HepG2 (cell line): ENCODE data around the gene ATAD3C. TPM values are rescaled to one million over a fixed set of nuclear protein-coding genes. Genes with fewer than 3 reads are reported as not detected.

Experiments
- ATAC-seq: fragments of 200-7000 bp; cut with Tn5 transposase; 3 replicates; pipeline ENCODE4 v1.9.1; 2020; ENCODE audit warnings: mild to moderate bottlenecking, moderate library complexity
- BruUV-seq: library from RNA; stranded (reverse); fragments of 400-500 nt; replicated peaks from 2 replicates; lab custom pipeline; 2021; lab: Mats Ljungman, UMichigan
- CTCF ChIA-PET: fragments of 300-600 bp; formaldehyde crosslinking; extraction: SDS; loops from one replicate; lab custom pipeline; 2021; ENCODE audit warnings: low total read pairs, inconsistent platforms, low intra/inter-chr PET ratio; lab: Yijun Ruan, JAX
- POLR2A ChIA-PET: fragments of 350-600 bp; sonication (Branson Sonifier 250); formaldehyde crosslinking; loops from one replicate; lab custom pipeline; 2020; ENCODE audit warnings: antibody characterized with exemption, inconsistent platforms; lab: Yijun Ruan, JAX
- DNase-seq: peaks from one replicate; pipeline ENCODE4 v3.0.0-alpha.2; 2015; ENCODE audit warnings: low spot score
- FAIRE-seq: peaks from 3 replicates; lab custom pipeline; 2011; peaks lifted over from hg19 to GRCh38; lab: Jason Lieb, UNC
- H2AFZ ChIP-seq: one replicate; pipeline ENCODE4 v1.6.1; 2011; ENCODE audit warnings: low read length, inconsistent platforms
- H3K27ac ChIP-seq: fragments of 300-600 bp; 3 replicates; pipeline ENCODE4 v1.8.0; 2011; ENCODE audit warnings: mixed run types, mild to moderate bottlenecking, mixed read lengths, low read length, inconsistent platforms; ENCODE audit not compliant: insufficient read depth; ENCODE audit errors: extremely low read length
- H3K27me3 ChIP-seq, 2 experiments: fragments of 200-600 bp in 1 of 2; 2 replicates in 1 of 2; 3 replicates in 1 of 2; pipeline versions ENCODE4 v1.6.0 to v1.8.0; 2011; ENCODE audit warnings: low read length in 2 of 2, mild to moderate bottlenecking in 2 of 2, moderate library complexity in 2 of 2, inconsistent platforms in 1 of 2; ENCODE audit not compliant: insufficient read depth in 2 of 2, control insufficient read depth in 1 of 2
- H3K36me3 ChIP-seq, 2 experiments: fragments of 200-600 bp in 1 of 2; replicated peaks in 1 of 2; 2 replicates in 1 of 2; 3 replicates in 1 of 2; pipeline versions ENCODE4 v1.5.1 to v1.8.0; 2011; ENCODE audit warnings: low read length in 2 of 2, inconsistent platforms in 1 of 2; ENCODE audit not compliant: insufficient read depth in 2 of 2, control insufficient read depth in 1 of 2
- H3K4me1 ChIP-seq: 2 replicates; pipeline ENCODE4 v1.5.1; 2012; ENCODE audit warnings: low read length, inconsistent platforms; ENCODE audit not compliant: insufficient read depth
- H3K4me2 ChIP-seq: 2 replicates; pipeline ENCODE4 v1.6.0; 2011; ENCODE audit warnings: low read depth, low read length, inconsistent platforms
- H3K4me3 ChIP-seq, 3 experiments: fragments of 200-600 bp in 1 of 3; sonication (generic), shearing (Covaris generic) in 1 of 3; replicated peaks in 1 of 3; 2 replicates each; pipeline ENCODE4 v1.5.1; 2011 to 2016; ENCODE audit warnings: low read length in 3 of 3, inconsistent platforms in 2 of 3, low read depth in 2 of 3, mild to moderate bottlenecking in 2 of 3, control low read depth in 1 of 3, mixed read lengths in 1 of 3; ENCODE audit not compliant: insufficient read depth in 1 of 3
- H3K79me2 ChIP-seq: one replicate; pipeline ENCODE4 v1.6.1; 2011; ENCODE audit warnings: low read length, inconsistent platforms; ENCODE audit not compliant: insufficient read depth
- H3K9ac ChIP-seq: 2 replicates; pipeline ENCODE4 v1.6.0; 2011; ENCODE audit warnings: mild to moderate bottlenecking, low read depth, low read length, inconsistent platforms; ENCODE audit not compliant: insufficient read depth
- H3K9me3 ChIP-seq: 2 replicates; pipeline ENCODE4 v1.5.1; 2012; ENCODE audit warnings: mild to moderate bottlenecking, low read length
- H4K20me1 ChIP-seq: 2 replicates; pipeline ENCODE4 v1.6.0; 2011; ENCODE audit warnings: inconsistent platforms, mild to moderate bottlenecking, low read length, moderate library complexity; ENCODE audit not compliant: insufficient read depth
- ASH2L ChIP-seq: fragments of 300-600, 200-600 bp; sonication (generic); IDR thresholded peaks from 2 replicates; pipeline ENCODE4 v1.7.0; 2017; ENCODE audit warnings: low read depth, mild to moderate bottlenecking, moderate library complexity, mixed read lengths, low read length; ENCODE audit not compliant: insufficient read length
- HOXA5 ChIP-seq: sonication (generic); formaldehyde crosslinking; IDR thresholded peaks from 2 replicates; pipeline ENCODE4 v1.4.0; 2020; ENCODE audit warnings: missing genetic modification reagents
- IRX3 ChIP-seq: sonication (generic); formaldehyde crosslinking; IDR thresholded peaks from 2 replicates; pipeline ENCODE4 v1.8.1; 2023; ENCODE audit warnings: mild to moderate bottlenecking, low read depth, missing genetic modification reagents, borderline replicate concordance
- JUND ChIP-seq: sonication (generic); formaldehyde crosslinking; IDR thresholded peaks from 2 replicates; pipeline ENCODE4 v1.8.0; 2022; ENCODE audit warnings: mild to moderate bottlenecking, missing genetic modification reagents
- KAT2B ChIP-seq: fragments of 150-350 bp; IDR thresholded peaks from 2 replicates; pipeline ENCODE4 v1.6.1; 2014; ENCODE audit warnings: low read depth, low read length, borderline replicate concordance
- KDM5A ChIP-seq: fragments of 200-600 bp; sonication (generic); IDR thresholded peaks from 2 replicates; pipeline ENCODE4 v1.7.0; 2018; ENCODE audit warnings: antibody characterized with exemption, mild to moderate bottlenecking, low read length, borderline replicate concordance
- MIXL1 ChIP-seq: IDR thresholded peaks from 2 replicates; pipeline ENCODE4 v1.6.1; 2016
- MTA1 ChIP-seq: sonication (generic); formaldehyde crosslinking; IDR thresholded peaks from 2 replicates; pipeline ENCODE4 v1.4.0; 2020; ENCODE audit warnings: missing genetic modification reagents, mild to moderate bottlenecking, borderline replicate concordance
- POLR2AphosphoS2 ChIP-seq: IDR thresholded peaks from 2 replicates; pipeline ENCODE4 v1.6.1; 2011; ENCODE audit warnings: low read depth, low read length, improper control_type of control experiment
- PPARG ChIP-seq: conservative IDR thresholded peaks from 2 replicates; pipeline ENCODE4 v1.6.1; 2016; ENCODE audit warnings: missing biosample characterization, missing genetic modification reagents
- RCOR2 ChIP-seq: IDR thresholded peaks from 2 replicates; pipeline ENCODE4 v1.6.1; 2016; ENCODE audit warnings: missing biosample characterization, missing genetic modification reagents
- SRY ChIP-seq: sonication (generic); formaldehyde crosslinking; IDR thresholded peaks from 2 replicates; pipeline ENCODE4 v1.8.0; 2022; ENCODE audit warnings: mild to moderate bottlenecking, missing genetic modification reagents
- TCF7L2 ChIP-seq: IDR thresholded peaks from 2 replicates; pipeline ENCODE4 v1.6.1; 2011; ENCODE audit warnings: mild to moderate bottlenecking, low read depth, low read length, moderate library complexity
- ZFYVE20 ChIP-seq: sonication (generic); formaldehyde crosslinking; IDR thresholded peaks from 2 replicates; pipeline ENCODE4 v1.8.0; 2023; ENCODE audit warnings: low read depth, mild to moderate bottlenecking, moderate library complexity, missing genetic modification reagents, borderline replicate concordance
- ZKSCAN5 ChIP-seq: sonication (generic); formaldehyde crosslinking; IDR thresholded peaks from 2 replicates; pipeline ENCODE4 v1.5.1; 2020; ENCODE audit warnings: mild to moderate bottlenecking, missing genetic modification reagents
- ZNF430 ChIP-seq: sonication (generic); formaldehyde crosslinking; IDR thresholded peaks from 2 replicates; pipeline ENCODE4 v1.9.0; 2021; ENCODE audit warnings: mild to moderate bottlenecking, missing genetic modification reagents
- ZNF678 ChIP-seq: sonication (generic); formaldehyde crosslinking; IDR thresholded peaks from 2 replicates; pipeline ENCODE4 v1.4.0; 2020; ENCODE audit warnings: mild to moderate bottlenecking, missing genetic modification reagents
- WGBS: methylation state at CpG from one replicate; pipeline ENCODE4 v1.1.6; 2017; ENCODE audit warnings: low lambda C conversion rate; 5-methylcytosine and 5-hydroxymethylcytosine counted together
- in situ Hi-C: cut with HindIII; loops from 2 replicates; pipeline ENCODE4 v1.10.0; 2017; ENCODE audit warnings: low pct_unique_long_range_greater_than_20kb; ENCODE audit not compliant: extremely low pct_ligation_motif_present
- intact Hi-C: fragments of 100-400 bp; cut with micrococcal nuclease; formaldehyde crosslinking; loops from one replicate; pipeline ENCODE4 v1.10.0; 2022; ENCODE audit not compliant: unreplicated experiment
- polyA plus RNA-seq, 8 experiments: library from polyadenylated mRNA; depleted of rRNA in 3 of 8; stranded (reverse) in 7 of 8; unstranded in 1 of 8; fragments of >200 nt; fragmentation: Illumina TruSeq in 4 of 8; extraction: Trizol in 4 of 8; gene quantifications; 2 replicates each; pipeline versions ENCODE4 v1.2.1 to v1.2.3, GENCODE V29; 2011 to 2016; ENCODE audit warnings: low read depth in 4 of 8, missing spikeins in 1 of 8, mixed read lengths in 1 of 8; ENCODE audit not compliant: insufficient read depth in 1 of 8
- total RNA-seq, 5 experiments: library from RNA; depleted of rRNA; stranded (reverse); fragments of >200 nt; fragmentation: Illumina TruSeq; extraction: Trizol; gene quantifications; 2 replicates each; pipeline ENCODE4 v1.2.3, GENCODE V29; 2016; ENCODE audit warnings: low read depth in 1 of 5
- TF ChIP-seq, protein P1 (sequence below): IDR thresholded peaks from 2 replicates; pipeline ENCODE4 v1.6.1; 2016; ENCODE audit warnings: control low read depth
- TF ChIP-seq, protein P2 (sequence below): sonication (generic); formaldehyde crosslinking; IDR thresholded peaks from 2 replicates; pipeline ENCODE4 v1.4.0; 2020; ENCODE audit warnings: missing genetic modification reagents

Gene ATAD3C
- total and polyA plus RNA-seq, 2 of the 13 experiments (the other 11 are each of a cell fraction or from before 2014, with no cell fraction given), result 2.4 to 3.2 TPM

DNA sequence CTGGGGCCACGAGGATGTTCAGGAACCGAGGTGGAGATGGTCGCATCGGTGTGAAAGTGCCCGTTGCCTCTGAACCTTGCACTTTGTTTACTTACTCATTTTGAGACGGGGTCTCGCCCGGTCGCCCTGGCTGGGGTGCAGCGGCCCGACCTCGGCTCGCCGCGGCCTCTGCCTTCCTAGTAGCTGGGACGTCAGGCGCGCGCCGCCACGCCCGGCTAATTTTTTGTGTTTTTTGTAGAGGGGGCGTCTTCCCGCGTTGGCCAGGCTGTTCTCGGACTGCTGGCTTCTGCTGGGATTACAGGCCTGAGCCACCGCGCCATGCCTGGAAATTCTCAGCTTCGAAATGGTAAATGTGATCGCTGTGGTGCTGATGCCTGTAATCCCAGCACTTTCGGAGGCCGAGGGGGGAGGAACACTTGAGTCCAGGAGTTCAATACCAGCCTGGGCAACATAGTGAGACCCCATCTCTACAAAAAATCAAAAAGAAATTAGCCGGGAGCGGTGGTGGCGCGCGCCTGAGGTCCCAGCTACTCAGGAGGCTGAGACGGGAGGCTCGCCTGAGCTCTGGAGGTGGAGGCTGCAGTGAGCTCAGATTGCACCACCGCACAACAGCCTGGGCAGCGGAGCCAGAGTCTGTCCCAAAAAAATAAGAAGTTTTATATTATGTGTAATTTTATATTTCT is 41.7 kb upstream of the ATAD3C start:
- CTCF ChIA-PET, result interaction anchor here (1.3 kb wide), 1 partner anchor 33 kb away, joined by 3 read pairs; no protein-coding TSS in a partner anchor
- Histone ChIP-seq H3K27me3 (no peaks in the 10 kb centered on the region), H3K27ac (peak overlapping the region; percentile 91), H2AFZ (no peak overlapping the region), H3K4me1 (peaks cover 42% of the 10 kb centered on the region), H3K4me3 (peak overlapping the region; percentile 81 to 89 (median 87)), H3K36me3 (peaks cover 5 to 12% of the 10 kb centered on the region in 2 experiments; a peak in 3 of 5 replicates), H3K9me3 (no peaks in the 10 kb centered on the region), H3K79me2 (peaks cover 38% of the 10 kb centered on the region), H4K20me1 (peaks cover 18% of the 10 kb centered on the region; the same call in 1 of the 2 replicates), H3K9ac (peak overlapping the region; percentile 96), H3K4me2 (peak overlapping the region; percentile 81)
- POLR2A ChIA-PET, result interaction anchor here (0.7 to 12.4 kb wide), 15 partner anchors 8 to 104 kb away, joined by 3 to 355 read pairs (median 4); partner anchors contain the start of genes ANKRD65, AURKAIP1, CCNL2 and VWA1
- ATAC-seq (peak; percentile 39), FAIRE-seq (no peak), DNase-seq (no peak)
- WGBS, result 6% methylated on average over 15 of the region's 41 CpGs
- no TSS peak for BruUV-seq
- intact Hi-C loops, result loop anchor here (5.0 kb wide), 1 partner anchor 35 kb away; no protein-coding TSS in a partner anchor
- in situ Hi-C loops, result no loop called here
- TF ChIP-seq ZNF678 (CRISPR knock-in tag) (0 out of 2 replicates have a peak, but pooled peaks have one; percentile 14), ASH2L (peak; percentile 30), IRX3 (CRISPR knock-in tag) (no peak), PPARG (CRISPR knock-in tag) (no peak), HOXA5 (0 out of 2 replicates have a peak, but pooled peaks have one; percentile 16), ZNF430 (CRISPR knock-in tag) (no peak; the same call in 1 of the 2 replicates), SRY (CRISPR knock-in tag) (0 out of 2 replicates have a peak, but pooled peaks have one; percentile 7), ZKSCAN5 (CRISPR knock-in tag) (no peak), MIXL1 (no peak), POLR2AphosphoS2 (no peak), ZFYVE20 (CRISPR knock-in tag) (no peak), JUND (CRISPR knock-in tag) (no peak), KDM5A (peak; percentile 5; the same call in 1 of the 2 replicates), TCF7L2 (no peak), KAT2B (no peak), RCOR2 (no peak; the same call in 1 of the 2 replicates), MTA1 (CRISPR knock-in tag) (peak; percentile 4; the same call in 1 of the 2 replicates)
- TF ChIP-seq, protein P1, sequence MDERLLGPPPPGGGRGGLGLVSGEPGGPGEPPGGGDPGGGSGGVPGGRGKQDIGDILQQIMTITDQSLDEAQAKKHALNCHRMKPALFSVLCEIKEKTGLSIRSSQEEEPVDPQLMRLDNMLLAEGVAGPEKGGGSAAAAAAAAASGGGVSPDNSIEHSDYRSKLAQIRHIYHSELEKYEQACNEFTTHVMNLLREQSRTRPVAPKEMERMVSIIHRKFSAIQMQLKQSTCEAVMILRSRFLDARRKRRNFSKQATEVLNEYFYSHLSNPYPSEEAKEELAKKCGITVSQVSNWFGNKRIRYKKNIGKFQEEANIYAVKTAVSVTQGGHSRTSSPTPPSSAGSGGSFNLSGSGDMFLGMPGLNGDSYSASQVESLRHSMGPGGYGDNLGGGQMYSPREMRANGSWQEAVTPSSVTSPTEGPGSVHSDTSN, result no peak
- TF ChIP-seq, protein P2, sequence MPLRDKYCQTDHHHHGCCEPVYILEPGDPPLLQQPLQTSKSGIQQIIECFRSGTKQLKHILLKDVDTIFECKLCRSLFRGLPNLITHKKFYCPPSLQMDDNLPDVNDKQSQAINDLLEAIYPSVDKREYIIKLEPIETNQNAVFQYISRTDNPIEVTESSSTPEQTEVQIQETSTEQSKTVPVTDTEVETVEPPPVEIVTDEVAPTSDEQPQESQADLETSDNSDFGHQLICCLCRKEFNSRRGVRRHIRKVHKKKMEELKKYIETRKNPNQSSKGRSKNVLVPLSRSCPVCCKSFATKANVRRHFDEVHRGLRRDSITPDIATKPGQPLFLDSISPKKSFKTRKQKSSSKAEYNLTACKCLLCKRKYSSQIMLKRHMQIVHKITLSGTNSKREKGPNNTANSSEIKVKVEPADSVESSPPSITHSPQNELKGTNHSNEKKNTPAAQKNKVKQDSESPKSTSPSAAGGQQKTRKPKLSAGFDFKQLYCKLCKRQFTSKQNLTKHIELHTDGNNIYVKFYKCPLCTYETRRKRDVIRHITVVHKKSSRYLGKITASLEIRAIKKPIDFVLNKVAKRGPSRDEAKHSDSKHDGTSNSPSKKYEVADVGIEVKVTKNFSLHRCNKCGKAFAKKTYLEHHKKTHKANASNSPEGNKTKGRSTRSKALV (CRISPR knock-in tag), result no peak
